ENCODE results near the gene POLR1E. TPM values are rescaled to one million over a fixed set of nuclear protein-coding genes. Genes with fewer than 3 reads are reported as not detected.
"Not testable (repeated sequence)": the region's sequence is repeated elsewhere in the genome, so short reads cannot be mapped to it uniquely, and the experiment has no call there.

POLR1E gene
- total and polyA plus RNA-seq, 11 donors, result 6.9 to 27.0 (median 12.8) TPM

GRCh38 chr9:37466037-37466709 lies 19.6 kb upstream of the POLR1E start:
- no peaks in the 10 kb centered on the region for H3K9me3 ChIP-seq
- H3K27ac ChIP-seq, result peak overlapping the region; percentile 47 to 99 (median 96)
- ATAC-seq (peak; percentile 5 to 31 (median 12)), DNase-seq (peak; percentile 67 to 85 (median 80))
- 0 to 1% (median 0%) methylated on average over 35 to 47 of the region's 47 CpGs for WGBS, 4 donors
- H3K4me3 ChIP-seq, result peak overlapping the region; percentile 32 to 99 (median 92)
- intact Hi-C loops (cut with DNase I), result loop anchor here in 6 of 10 donors (1.0 to 5.0 kb wide), 5 partner anchors 19 to 926 kb away; partner anchors contain the start of genes GRHPR (in 2 of the 6), TOMM5 (in 2 of the 6), ALDH1B1 (in 1 of the 6) and POLR1E (in 1 of the 6)
- TF ChIP-seq, protein P1, sequence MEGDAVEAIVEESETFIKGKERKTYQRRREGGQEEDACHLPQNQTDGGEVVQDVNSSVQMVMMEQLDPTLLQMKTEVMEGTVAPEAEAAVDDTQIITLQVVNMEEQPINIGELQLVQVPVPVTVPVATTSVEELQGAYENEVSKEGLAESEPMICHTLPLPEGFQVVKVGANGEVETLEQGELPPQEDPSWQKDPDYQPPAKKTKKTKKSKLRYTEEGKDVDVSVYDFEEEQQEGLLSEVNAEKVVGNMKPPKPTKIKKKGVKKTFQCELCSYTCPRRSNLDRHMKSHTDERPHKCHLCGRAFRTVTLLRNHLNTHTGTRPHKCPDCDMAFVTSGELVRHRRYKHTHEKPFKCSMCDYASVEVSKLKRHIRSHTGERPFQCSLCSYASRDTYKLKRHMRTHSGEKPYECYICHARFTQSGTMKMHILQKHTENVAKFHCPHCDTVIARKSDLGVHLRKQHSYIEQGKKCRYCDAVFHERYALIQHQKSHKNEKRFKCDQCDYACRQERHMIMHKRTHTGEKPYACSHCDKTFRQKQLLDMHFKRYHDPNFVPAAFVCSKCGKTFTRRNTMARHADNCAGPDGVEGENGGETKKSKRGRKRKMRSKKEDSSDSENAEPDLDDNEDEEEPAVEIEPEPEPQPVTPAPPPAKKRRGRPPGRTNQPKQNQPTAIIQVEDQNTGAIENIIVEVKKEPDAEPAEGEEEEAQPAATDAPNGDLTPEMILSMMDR (IDR thresholded peaks at IDR 0.05), result no peak
- no peak for TF ChIP-seq POLR2A (IDR thresholded peaks at IDR 0.05)
- H3K27me3 ChIP-seq, result no peaks in the 10 kb centered on the region
- H3K4me1 ChIP-seq, result peaks cover 0 to 40% (median 25%) of the 10 kb centered on the region in 12 donors
- H3K36me3 ChIP-seq, result no peaks in the 10 kb centered on the region

GRCh38 chr9:37467530-37467929 lies 18.2 kb upstream of the POLR1E start:
- Histone ChIP-seq H3K27ac (peak overlapping the region in 1 of 12 donors; percentile 96), H3K4me1 (peaks cover 0 to 31% (median 25%) of the 10 kb centered on the region in 12 donors)
- not testable (repeated sequence) for H3K36me3 ChIP-seq, H3K9me3 ChIP-seq, H3K27me3 ChIP-seq, ATAC-seq, DNase-seq, H3K4me3 ChIP-seq
- 95 to 96% (median 96%) methylated on average over 17 of the region's 17 CpGs for WGBS, 4 donors
- intact Hi-C loops (cut with DNase I), result loop anchor here in 5 of 10 donors (2.0 to 5.0 kb wide), 4 partner anchors 45 to 925 kb away; partner anchors contain the start of genes GRHPR (in 2 of the 5), TOMM5 (in 2 of the 5) and ALDH1B1 (in 1 of the 5)

- no peak for TF ChIP-seq POLR2A (IDR thresholded peaks at IDR 0.05)
- TF ChIP-seq, protein P1 (IDR thresholded peaks at IDR 0.05), result no peak
- no peak for DNase-seq
- H3K4me3 ChIP-seq, result no peak overlapping the region
- intact Hi-C loops (cut with DNase I), result loop anchor here in 5 of 10 donors (5.0 kb wide), 3 partner anchors 46 to 924 kb away; partner anchors contain the start of genes GRHPR (in 2 of the 5), TOMM5 (in 2 of the 5) and ALDH1B1 (in 1 of the 5)
- no peak overlapping the region for H3K27ac ChIP-seq
- 95 to 100% (median 97%) methylated on average over 6 of the region's 6 CpGs for WGBS, 4 donors
- H3K27me3 ChIP-seq, result no peaks in the 10 kb centered on the region
- H3K9me3 ChIP-seq, result no peaks in the 10 kb centered on the region
- no peak for ATAC-seq
- no peaks in the 10 kb centered on the region for H3K36me3 ChIP-seq
- peaks cover 0 to 24% (median 16%) of the 10 kb centered on the region in 12 donors for H3K4me1 ChIP-seq
These were observed 17.1 kb upstream of the POLR1E start for GRCh38 chr9:37468620-37469019.

GRCh38 chr9:37471942-37472684 lies 13.6 kb upstream of the POLR1E start:
- ATAC-seq (peak; percentile 36 to 74 (median 56)), DNase-seq (no peak)
- Histone ChIP-seq H3K9me3 (peaks cover 0 to 19% (median 9%) of the 10 kb centered on the region in 12 donors), H3K27ac (peak overlapping the region in 11 of 12 donors; percentile 50 to 81 (median 68)), H3K27me3 (peaks cover 0 to under 1% (median 0%) of the 10 kb centered on the region in 9 donors), H3K36me3 (no peaks in the 10 kb centered on the region), H3K4me3 (peak overlapping the region in 11 of 12 donors; percentile 3 to 55 (median 37)), H3K4me1 (peaks cover 0 to 12% (median 4%) of the 10 kb centered on the region in 12 donors)
- TF ChIP-seq POLR2A (IDR thresholded peaks at IDR 0.05), result no peak
- TF ChIP-seq, protein P1 (IDR thresholded peaks at IDR 0.05), result no peak
- 25 to 39% (median 32%) methylated on average over 7 of the region's 7 CpGs for WGBS, 4 donors
- intact Hi-C loops (cut with DNase I), result no loop called here

GRCh38 chr9:37473982-37474381 lies 11.8 kb upstream of the POLR1E start:
- Histone ChIP-seq H3K4me1 (peaks cover 0 to 12% (median 4%) of the 10 kb centered on the region in 12 donors), H3K9me3 (peaks cover 0 to 19% (median 9%) of the 10 kb centered on the region in 12 donors)
- DNase-seq; H3K4me3 ChIP-seq; H3K27me3 ChIP-seq; H3K36me3 ChIP-seq; intact Hi-C loops (cut with DNase I); H3K27ac ChIP-seq; ATAC-seq: not testable (repeated sequence)
- 60 to 81% (median 64%) methylated on average over 6 of the region's 6 CpGs for WGBS, 4 donors
